ENCODE measurements around the gene CACNA2D1.

CACNA2D1 gene

GRCh38 chr7:82200601-82201000 is 243.0 kb downstream of the CACNA2D1 start:
- H3K36me3 ChIP-seq (ENCODE audit: control insufficient read depth, insufficient read depth, low read length) = no peaks in the 10 kb centered on the region
- H2AFZ ChIP-seq = no peak overlapping the region
- no peak for TF ChIP-seq CTCF (IDR thresholded peaks at IDR 0.05)
- no peaks in the 10 kb centered on the region for H3K27me3 ChIP-seq (ENCODE audit: control insufficient read depth, insufficient read depth, low read length)
- H3K4me2 ChIP-seq (ENCODE audit: low read length) = no peak overlapping the region
- no peak overlapping the region for H3K4me3 ChIP-seq (ENCODE audit: low read depth, low read length)
- no peak overlapping the region for H3K9ac ChIP-seq
- H3K9me3 ChIP-seq (ENCODE audit: control insufficient read depth, low read length) = no peaks in the 10 kb centered on the region
- H3K27ac ChIP-seq = no peak overlapping the region
- no peaks in the 10 kb centered on the region for H3K4me1 ChIP-seq
- H3K79me2 ChIP-seq = no peaks in the 10 kb centered on the region

GRCh38 chr7:82194016-82194643 is 249.4 kb downstream of the CACNA2D1 start:
- no peak for TF ChIP-seq CTCF (IDR thresholded peaks at IDR 0.05)
- Histone ChIP-seq H3K27me3 (ENCODE audit: control insufficient read depth, insufficient read depth, low read length) (no peaks in the 10 kb centered on the region), H3K79me2 (no peaks in the 10 kb centered on the region), H3K27ac (no peak overlapping the region), H2AFZ (no peak overlapping the region), H3K4me1 (no peaks in the 10 kb centered on the region), H3K4me2 (ENCODE audit: low read length) (no peak overlapping the region), H3K4me3 (ENCODE audit: low read depth, low read length) (no peak overlapping the region), H3K9ac (no peak overlapping the region), H3K9me3 (ENCODE audit: control insufficient read depth, low read length) (no peaks in the 10 kb centered on the region), H3K36me3 (ENCODE audit: control insufficient read depth, insufficient read depth, low read length) (no peaks in the 10 kb centered on the region)

- no peaks in the 10 kb centered on the region for H3K4me1 ChIP-seq
These were observed 254.9 kb downstream of the CACNA2D1 start for GRCh38 chr7:82188636-82189035.

GRCh38 chr7:82185443-82185842 is 258.1 kb downstream of the CACNA2D1 start:
- no peak overlapping the region for H3K4me3 ChIP-seq (ENCODE audit: low read depth, low read length)
- no peaks in the 10 kb centered on the region for H3K4me1 ChIP-seq
- TF ChIP-seq CTCF (IDR thresholded peaks at IDR 0.05) = no peak
- H3K9ac ChIP-seq = no peak overlapping the region
- no peaks in the 10 kb centered on the region for H3K36me3 ChIP-seq (ENCODE audit: control insufficient read depth, insufficient read depth, low read length)
- no peak overlapping the region for H3K4me2 ChIP-seq (ENCODE audit: low read length)
- H3K27me3 ChIP-seq (ENCODE audit: control insufficient read depth, insufficient read depth, low read length) = no peaks in the 10 kb centered on the region
- H2AFZ ChIP-seq = no peak overlapping the region
- H3K79me2 ChIP-seq = no peaks in the 10 kb centered on the region
- H3K9me3 ChIP-seq (ENCODE audit: control insufficient read depth, low read length) = no peaks in the 10 kb centered on the region
- H3K27ac ChIP-seq = no peak overlapping the region

More at GRCh38 chr7:82188636-82189035, 254.9 kb downstream of the CACNA2D1 start:
- Histone ChIP-seq H3K9me3 (ENCODE audit: control insufficient read depth, low read length) (no peaks in the 10 kb centered on the region), H3K36me3 (ENCODE audit: control insufficient read depth, insufficient read depth, low read length) (no peaks in the 10 kb centered on the region), H3K4me2 (ENCODE audit: low read length) (no peak overlapping the region), H3K79me2 (no peaks in the 10 kb centered on the region), H2AFZ (no peak overlapping the region), H3K9ac (no peak overlapping the region), H3K27me3 (ENCODE audit: control insufficient read depth, insufficient read depth, low read length) (no peaks in the 10 kb centered on the region), H3K27ac (no peak overlapping the region), H3K4me3 (ENCODE audit: low read depth, low read length) (no peak overlapping the region)
- no peak for TF ChIP-seq CTCF (IDR thresholded peaks at IDR 0.05)

- H3K79me2 ChIP-seq = no peaks in the 10 kb centered on the region
- no peaks in the 10 kb centered on the region for H3K9me3 ChIP-seq (ENCODE audit: control insufficient read depth, low read length)
- no peak overlapping the region for H2AFZ ChIP-seq
- TF ChIP-seq CTCF (IDR thresholded peaks at IDR 0.05) = no peak
- H3K27me3 ChIP-seq (ENCODE audit: control insufficient read depth, insufficient read depth, low read length) = no peaks in the 10 kb centered on the region
- no peaks in the 10 kb centered on the region for H3K36me3 ChIP-seq (ENCODE audit: control insufficient read depth, insufficient read depth, low read length)
- no peak overlapping the region for H3K4me3 ChIP-seq (ENCODE audit: low read depth, low read length)
- H3K9ac ChIP-seq = no peak overlapping the region
- no peaks in the 10 kb centered on the region for H3K4me1 ChIP-seq
- no peak overlapping the region for H3K4me2 ChIP-seq (ENCODE audit: low read length)
- H3K27ac ChIP-seq = no peak overlapping the region
These were observed 259.9 kb downstream of the CACNA2D1 start for GRCh38 chr7:82183634-82184033.

Data from parathyroid adenoma (tissue), 2 donors.